ENCODE measurements around the gene SNTG2.
"Not testable (repeated sequence)": the region's sequence is repeated elsewhere in the genome, so short reads cannot be mapped to it uniquely, and the experiment has no call there.

The SNTG2 gene

DNA sequence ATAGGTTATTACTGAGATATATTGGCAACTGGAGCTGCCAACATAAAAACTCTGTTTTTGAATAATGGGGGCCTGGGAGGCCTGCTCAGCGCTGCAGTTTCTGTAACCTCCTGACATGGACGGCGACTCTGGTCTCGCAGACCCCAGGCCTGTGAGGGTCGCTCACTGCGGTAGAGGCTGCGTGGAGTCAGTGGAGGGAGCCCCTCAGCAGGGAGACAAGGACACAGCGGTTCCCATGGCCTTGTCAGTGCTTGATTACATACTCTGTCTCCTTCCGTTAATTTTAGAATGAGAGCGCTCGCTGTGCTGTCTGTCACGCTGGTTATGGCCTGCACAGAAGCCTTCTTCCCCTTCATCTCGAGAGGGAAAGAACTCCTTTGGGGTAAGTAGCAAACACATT lies 463.5 kb downstream of the SNTG2 start:
- no peak for DNase-seq (ENCODE audit: low read depth, low spot score)

DNA sequence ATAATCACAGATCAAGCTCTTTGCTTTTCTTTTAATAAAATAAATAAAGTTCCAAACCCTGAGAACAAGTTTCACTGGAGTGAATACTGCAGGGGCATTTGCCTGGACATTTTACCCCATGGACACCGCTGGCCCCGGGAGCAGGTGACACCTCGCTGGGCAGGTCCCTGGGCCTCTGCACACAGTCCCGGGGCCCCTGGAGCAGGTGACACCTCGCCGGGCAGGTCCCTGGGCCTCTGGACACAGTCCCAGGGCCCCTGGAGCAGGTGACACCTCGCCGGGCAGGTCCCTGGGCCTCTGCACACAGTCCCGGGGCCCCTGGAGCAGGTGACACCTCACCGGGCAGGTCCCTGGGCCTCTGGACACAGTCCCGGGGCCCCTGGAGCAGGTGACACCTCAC lies 464.3 kb downstream of the SNTG2 start:
- DNase-seq (ENCODE audit: low read depth, low spot score): not testable (repeated sequence)

DNA sequence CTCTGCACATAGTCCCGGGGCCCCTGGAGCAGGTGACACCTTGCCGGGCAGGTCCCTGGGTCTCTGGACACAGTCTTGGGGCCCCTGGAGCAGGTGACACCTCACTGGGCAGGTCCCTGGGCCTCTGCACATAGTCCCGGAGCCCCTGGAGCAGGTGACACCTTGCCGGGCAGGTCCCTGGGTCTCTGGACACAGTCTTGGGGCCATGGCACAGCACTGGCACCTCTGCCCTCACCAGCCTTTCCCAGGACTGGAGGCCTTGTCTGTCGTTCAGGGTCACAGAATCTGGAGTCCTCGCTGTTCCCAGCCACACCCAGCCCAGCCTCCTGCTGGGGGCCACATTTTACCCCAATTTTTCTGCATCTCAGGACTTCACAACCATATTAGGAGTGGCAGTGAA lies 464.9 kb downstream of the SNTG2 start:
- no peak for DNase-seq (ENCODE audit: low read depth, low spot score)

Measured in activated naive CD8-positive, alpha-beta T cell treated with anti-CD3 and anti-CD28 coated beads, Interleukin-2, amount 50 U/mL, for 16 hours (primary cell).